Stimulated activated naive CD8-positive, alpha-beta T cell treated with anti-CD3 and anti-CD28 coated beads, Interleukin-15, Interleukin-2, amounts not matched to agents 100 ng/mL and 50 ng/mL, for 24 hours (primary cell): Measurements from ENCODE around the gene OR5B2.
"Not testable (repeated sequence)": the region's sequence is repeated elsewhere in the genome, so short reads cannot be mapped to it uniquely, and the experiment has no call there.

ENCODE experiments used
- H3K27ac Mint-ChIP-seq: one replicate; pipeline ENCODE4 v1.8.0; 2021; ENCODE audit warnings: mild to moderate bottlenecking, mixed read lengths
- H3K27me3 Mint-ChIP-seq: one replicate; pipeline ENCODE4 v1.8.0; 2021; ENCODE audit warnings: mixed read lengths
- H3K36me3 Mint-ChIP-seq: one replicate; pipeline ENCODE4 v1.8.0; 2021; ENCODE audit warnings: low read depth, mixed read lengths
- H3K4me1 Mint-ChIP-seq: one replicate; pipeline ENCODE4 v1.8.0; 2021; ENCODE audit warnings: low read depth, mixed read lengths
- H3K4me3 Mint-ChIP-seq: one replicate; pipeline ENCODE4 v1.8.0; 2021; ENCODE audit warnings: mild to moderate bottlenecking, mixed read lengths
- H3K9me3 Mint-ChIP-seq: one replicate; pipeline ENCODE4 v1.8.0; 2021; ENCODE audit warnings: mixed read lengths

The OR5B2 gene

DNA sequence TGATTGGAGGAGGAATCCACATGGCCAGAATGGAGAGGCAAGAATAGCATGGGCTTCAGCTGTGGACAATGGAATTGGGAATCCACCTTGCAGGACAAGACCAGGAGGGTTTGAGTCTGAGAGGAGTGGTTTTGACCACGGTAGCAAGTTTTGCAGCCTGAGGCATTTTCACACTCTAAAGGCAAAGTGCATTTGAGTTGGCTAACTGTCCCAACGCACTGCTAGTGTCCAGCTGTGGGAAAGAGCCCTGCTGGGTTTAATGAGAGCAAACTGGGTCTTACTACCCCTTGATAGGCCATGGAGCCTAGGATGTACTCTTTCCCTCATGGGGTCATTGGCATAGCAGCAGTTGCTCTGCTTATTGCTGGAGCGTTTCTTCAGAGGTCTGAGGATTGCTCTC lies at the start of gene OR5B2:
Gene OR5B2 (minus strand): TSS at position 101 of the 400 bp plus-strand sequence. CDS start 4,860 bp downstream, outside the sequence.
- H3K4me3 Mint-ChIP-seq, result no peak within 1 kb of the TSS
- H3K9me3 Mint-ChIP-seq, result peaks cover 19% of the 10 kb centered on the region
- H3K36me3 Mint-ChIP-seq, result peaks cover 4% of the 10 kb centered on the region
- no peak within 1 kb of the TSS for H3K27ac Mint-ChIP-seq
- no peaks in the 10 kb centered on the region for H3K4me1 Mint-ChIP-seq
- peaks cover 32% of the 10 kb centered on the region for H3K27me3 Mint-ChIP-seq

DNA sequence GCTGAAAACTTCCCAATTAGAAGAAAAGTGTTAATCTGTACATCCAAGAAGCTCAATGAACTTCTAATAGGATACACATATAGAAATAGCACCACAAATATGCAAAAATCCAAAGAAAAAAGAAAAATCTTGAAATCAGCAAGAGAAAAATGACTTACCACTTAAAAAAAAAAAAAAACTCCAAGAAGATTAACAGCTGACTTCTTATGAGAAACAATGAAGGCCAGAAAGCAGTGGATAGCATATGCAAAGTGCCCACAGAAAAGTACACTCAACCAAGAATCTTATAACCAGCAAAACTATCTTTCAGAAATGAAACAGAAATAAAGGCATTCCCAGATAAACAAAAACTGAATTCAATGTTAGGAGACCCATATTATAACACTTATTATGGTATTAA lies 44.0 kb upstream of the OR5B2 start:
- peaks cover 11% of the 10 kb centered on the region for H3K27me3 Mint-ChIP-seq
- no peaks in the 10 kb centered on the region for H3K36me3 Mint-ChIP-seq
- peaks cover 40% of the 10 kb centered on the region for H3K9me3 Mint-ChIP-seq

DNA sequence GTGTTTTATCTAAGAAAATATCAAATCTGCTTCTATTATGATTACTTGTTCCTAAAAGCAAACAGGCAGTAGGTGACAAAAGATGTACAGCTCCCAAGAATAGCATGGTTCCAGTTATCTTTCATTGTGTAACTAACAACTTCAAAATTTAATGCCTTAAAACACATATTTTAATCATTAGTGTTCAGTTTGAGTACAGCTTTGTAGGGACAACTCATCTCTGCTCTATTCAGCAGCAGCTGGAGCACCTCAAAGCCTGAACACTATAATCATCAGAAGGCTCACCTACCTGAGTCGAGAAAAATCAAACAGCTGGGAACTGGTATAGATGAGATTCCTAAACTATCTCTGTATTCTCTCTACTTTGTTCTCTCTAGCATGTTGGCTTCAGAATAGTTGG lies 38.4 kb upstream of the OR5B2 start:
- peaks cover 5% of the 10 kb centered on the region for H3K27me3 Mint-ChIP-seq
- H3K9me3 Mint-ChIP-seq, result peaks cover 10% of the 10 kb centered on the region
- no peak overlapping the region for H3K27ac Mint-ChIP-seq
- H3K36me3 Mint-ChIP-seq, result no peaks in the 10 kb centered on the region
- H3K4me3 Mint-ChIP-seq, result no peak overlapping the region
- H3K4me1 Mint-ChIP-seq, result no peaks in the 10 kb centered on the region

More for the DNA sequence above, 44.0 kb upstream of the OR5B2 start:
- H3K4me1 Mint-ChIP-seq, result no peaks in the 10 kb centered on the region
- H3K4me3 Mint-ChIP-seq, result no peak overlapping the region
- H3K27ac Mint-ChIP-seq, result no peak overlapping the region

DNA sequence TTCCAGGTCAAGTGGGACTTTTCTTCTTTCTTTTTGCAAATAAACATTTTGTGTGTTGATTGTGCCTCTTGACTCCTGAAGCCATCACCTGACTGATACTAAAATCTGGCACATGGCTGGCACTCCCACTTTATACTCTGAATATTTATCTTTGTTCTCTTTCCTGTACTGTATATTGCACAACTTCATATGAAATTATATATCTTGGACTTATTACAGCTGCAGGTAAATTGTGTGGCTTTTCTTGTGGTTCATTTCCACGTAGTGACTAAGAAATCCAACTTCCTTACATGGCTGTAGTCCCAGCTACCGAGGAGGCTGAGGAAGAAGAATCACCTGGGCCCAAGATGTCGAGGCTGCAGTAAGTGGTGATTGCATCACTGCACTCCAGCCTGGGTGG lies 37.8 kb upstream of the OR5B2 start:
- Mint-ChIP-seq H3K9me3 (peaks cover 10% of the 10 kb centered on the region), H3K27me3 (peaks cover 5% of the 10 kb centered on the region), H3K36me3 (no peaks in the 10 kb centered on the region), H3K27ac (no peak overlapping the region), H3K4me3 (no peak overlapping the region), H3K4me1 (no peaks in the 10 kb centered on the region)

DNA sequence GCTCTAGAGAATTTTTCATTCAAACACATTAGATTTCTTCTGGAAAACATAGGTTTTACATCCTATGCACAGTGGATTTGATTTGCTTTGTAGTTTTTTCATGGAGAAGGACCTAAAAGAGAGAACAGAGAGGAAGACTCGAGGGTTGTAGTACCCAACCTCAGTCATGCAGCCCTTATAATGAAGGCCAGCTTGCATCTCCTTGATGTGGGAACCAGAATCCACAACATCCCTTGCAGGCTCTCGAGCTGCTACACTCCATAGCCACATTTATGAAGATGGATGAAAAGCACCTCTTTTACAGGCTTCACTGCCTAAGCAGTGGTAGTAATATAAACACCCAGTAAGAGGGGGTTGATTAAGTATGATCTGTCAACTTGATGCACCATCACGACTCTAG lies 23.7 kb upstream of the OR5B2 start:
- Mint-ChIP-seq H3K27me3 (peaks cover 13% of the 10 kb centered on the region), H3K4me1 (peaks cover 5% of the 10 kb centered on the region), H3K36me3 (no peaks in the 10 kb centered on the region), H3K27ac (no peak overlapping the region), H3K9me3 (peaks cover 14% of the 10 kb centered on the region), H3K4me3 (no peak overlapping the region)

DNA sequence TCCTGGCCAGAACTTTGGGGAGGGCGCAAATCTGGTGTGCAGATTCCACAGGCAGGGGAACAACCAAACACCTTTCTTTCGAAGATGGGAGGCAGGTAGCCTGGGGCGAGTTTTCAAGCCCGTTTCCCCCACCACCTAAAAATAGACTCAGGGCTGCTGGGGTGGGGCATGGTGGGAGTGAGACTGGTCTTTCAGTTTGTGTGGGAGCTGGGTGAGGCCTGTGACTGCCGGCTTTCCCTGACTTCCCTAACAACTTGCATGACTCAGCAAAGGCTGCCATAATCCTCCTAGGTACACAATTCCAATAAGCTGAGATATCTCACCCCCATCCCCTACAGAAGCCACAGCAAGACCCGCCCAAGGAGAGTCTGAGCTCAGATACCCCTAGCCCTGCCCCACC lies 18.4 kb upstream of the OR5B2 start:
- Mint-ChIP-seq H3K4me1 (no peaks in the 10 kb centered on the region), H3K27ac (no peak overlapping the region), H3K36me3 (no peaks in the 10 kb centered on the region), H3K9me3 (peaks cover 14% of the 10 kb centered on the region), H3K4me3 (no peak overlapping the region), H3K27me3 (peaks cover 13% of the 10 kb centered on the region)

DNA sequence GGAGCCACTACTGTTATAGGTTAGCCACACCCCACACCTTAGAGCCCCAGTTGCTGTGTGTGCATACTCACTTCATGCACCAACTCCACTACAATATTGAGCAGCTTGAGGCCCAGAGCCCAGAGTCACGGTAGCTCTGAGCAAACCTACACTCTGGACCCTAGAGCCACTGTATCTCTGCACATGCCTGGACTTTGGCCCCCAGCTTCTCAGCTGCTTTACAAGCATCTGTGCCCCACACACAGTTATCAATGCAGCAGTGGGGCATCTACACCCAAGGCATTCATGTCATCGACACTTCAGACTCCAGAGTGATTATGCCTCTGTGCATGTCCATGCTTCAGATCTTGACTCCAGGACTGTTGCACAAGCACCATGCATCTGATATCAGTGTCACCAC lies 16.4 kb upstream of the OR5B2 start:
- Mint-ChIP-seq H3K4me1 (no peaks in the 10 kb centered on the region), H3K4me3 (no peak overlapping the region), H3K36me3 (no peaks in the 10 kb centered on the region), H3K9me3 (peaks cover 11% of the 10 kb centered on the region), H3K27me3 (peaks cover 10% of the 10 kb centered on the region), H3K27ac (no peak overlapping the region)

DNA sequence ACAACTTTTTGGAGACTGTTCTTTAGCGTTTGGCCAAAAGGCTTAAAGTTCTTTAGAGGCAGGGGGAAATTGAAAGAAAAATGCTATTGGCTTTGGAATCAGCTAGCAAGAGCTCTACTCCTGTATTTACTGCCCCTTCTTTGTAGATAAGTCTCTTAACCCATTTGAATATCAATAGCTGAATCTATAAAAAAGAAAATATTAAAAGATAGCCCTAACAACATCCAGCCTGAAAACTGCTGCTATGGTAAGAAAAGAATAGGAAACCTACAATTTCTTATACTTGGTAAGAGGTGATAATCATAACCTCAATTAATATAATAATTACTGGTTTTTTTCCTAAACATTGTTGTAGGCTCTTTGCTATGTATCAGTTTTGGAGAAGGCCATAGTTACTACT lies 14.2 kb upstream of the OR5B2 start, which contains the start of gene OR5B12:
Gene OR5B12 (minus strand): TSS at position 101 of the 400 bp plus-strand sequence. CDS start 2,085 bp downstream, outside the sequence.
- H3K4me1 Mint-ChIP-seq, result no peaks in the 10 kb centered on the region
- H3K36me3 Mint-ChIP-seq, result no peaks in the 10 kb centered on the region

DNA sequence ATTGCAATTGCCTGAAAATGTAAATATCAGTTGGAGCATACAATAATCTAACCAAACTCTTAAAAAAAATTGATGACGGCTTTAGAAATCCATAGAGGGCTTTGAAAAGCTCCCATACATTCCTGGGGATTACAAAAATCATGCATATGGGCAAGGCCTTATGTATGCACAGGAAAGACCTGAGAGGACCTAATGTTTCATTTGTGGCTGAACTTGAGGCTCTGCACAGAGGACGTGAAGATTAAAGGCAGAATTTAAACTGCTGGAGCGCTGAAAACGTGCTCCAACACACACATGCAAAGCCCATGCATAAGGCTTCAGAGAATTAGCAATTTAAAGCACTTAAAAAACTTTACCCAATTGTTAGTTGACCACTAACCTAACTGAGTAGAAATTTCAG lies 10.6 kb upstream of the OR5B2 start:
- no peaks in the 10 kb centered on the region for H3K4me1 Mint-ChIP-seq
- peaks cover 21% of the 10 kb centered on the region for H3K9me3 Mint-ChIP-seq
- H3K4me3 Mint-ChIP-seq, result no peak overlapping the region
- no peaks in the 10 kb centered on the region for H3K36me3 Mint-ChIP-seq
- no peak overlapping the region for H3K27ac Mint-ChIP-seq
- H3K27me3 Mint-ChIP-seq, result peaks cover 4% of the 10 kb centered on the region

More for the DNA sequence above, 14.2 kb upstream of the OR5B2 start, which contains the start of gene OR5B12:
- no peak within 1 kb of the TSS for H3K27ac Mint-ChIP-seq
- H3K27me3 Mint-ChIP-seq, result peaks cover 7% of the 10 kb centered on the region
- peaks cover 16% of the 10 kb centered on the region for H3K9me3 Mint-ChIP-seq
- no peak within 1 kb of the TSS for H3K4me3 Mint-ChIP-seq

DNA sequence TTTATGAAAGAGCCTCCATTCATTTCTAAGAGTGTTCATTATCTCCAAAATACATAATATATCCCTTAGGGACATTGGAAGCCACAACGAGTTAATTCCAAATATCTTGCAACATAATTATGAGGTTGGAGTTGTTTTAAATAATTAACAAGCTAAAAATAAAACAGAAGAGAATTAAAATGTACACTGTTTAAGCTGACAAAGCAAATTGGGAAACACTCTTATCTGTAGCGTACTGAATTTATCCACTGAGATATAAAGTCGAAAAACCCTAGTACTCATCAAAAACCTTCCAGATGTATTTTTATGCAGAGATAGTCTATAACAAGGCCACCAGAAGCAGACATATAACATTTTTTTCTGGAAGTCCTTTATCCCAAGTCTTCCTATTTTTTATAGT lies 6.3 kb upstream of the OR5B2 start:
- no peak overlapping the region for H3K4me3 Mint-ChIP-seq
- H3K27me3 Mint-ChIP-seq, result peaks cover 16% of the 10 kb centered on the region
- H3K27ac Mint-ChIP-seq, result no peak overlapping the region
- H3K4me1 Mint-ChIP-seq, result no peaks in the 10 kb centered on the region
- H3K9me3 Mint-ChIP-seq, result peaks cover 28% of the 10 kb centered on the region
- no peaks in the 10 kb centered on the region for H3K36me3 Mint-ChIP-seq

DNA sequence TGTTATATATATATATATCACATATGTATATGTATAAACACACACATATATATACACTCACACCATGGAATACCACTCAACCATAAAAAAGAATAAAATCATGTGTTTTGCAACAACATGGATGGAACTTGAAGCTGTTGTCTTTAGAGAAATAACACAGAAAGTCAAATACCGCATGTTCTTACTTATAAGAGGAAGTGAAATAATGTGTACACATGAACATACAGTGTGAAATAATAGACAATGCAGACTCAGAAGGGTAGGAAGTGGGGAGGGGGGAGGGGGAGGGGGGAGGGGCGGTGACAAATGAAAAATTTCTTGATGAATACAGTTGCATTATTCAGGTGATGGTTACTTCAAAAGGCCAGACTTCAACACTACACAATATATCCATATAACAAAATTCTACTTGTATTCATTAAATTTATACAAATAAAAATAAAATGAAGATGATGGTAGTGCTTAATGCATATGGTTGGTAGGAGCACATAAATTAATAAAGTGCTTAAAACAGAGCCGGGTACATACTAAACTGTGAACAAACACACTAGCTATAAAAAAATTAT lies 5.8 kb upstream of the OR5B2 start:
- Mint-ChIP-seq H3K4me3 (no peak overlapping the region), H3K27ac (no peak overlapping the region), H3K36me3 (peaks cover 3% of the 10 kb centered on the region), H3K9me3 (peaks cover 32% of the 10 kb centered on the region), H3K4me1 (no peaks in the 10 kb centered on the region), H3K27me3 (peaks cover 20% of the 10 kb centered on the region)

DNA sequence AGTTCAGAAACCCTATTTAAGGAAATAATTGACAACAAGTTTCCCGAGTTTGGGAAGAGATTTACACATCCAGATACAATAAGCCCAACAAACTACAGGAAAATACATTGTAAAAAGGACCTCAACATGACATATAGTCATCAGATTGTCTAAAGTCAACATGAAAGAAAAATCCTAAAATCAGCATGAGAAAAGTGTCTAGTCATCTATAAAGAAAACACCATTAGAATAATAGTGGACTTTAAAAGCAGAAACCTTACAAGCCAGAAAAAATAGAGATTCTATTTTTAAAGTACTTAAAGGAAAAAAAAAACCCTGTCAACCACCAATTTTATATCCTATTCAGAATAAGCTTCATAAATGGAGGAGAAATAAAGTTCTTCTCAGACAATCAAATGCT lies 1.4 kb upstream of the OR5B2 start:
- Mint-ChIP-seq H3K27ac (no peak overlapping the region), H3K27me3 (peaks cover 32% of the 10 kb centered on the region), H3K4me1 (no peaks in the 10 kb centered on the region), H3K4me3 (no peak overlapping the region), H3K36me3 (peaks cover 4% of the 10 kb centered on the region), H3K9me3 (peaks cover 19% of the 10 kb centered on the region)

DNA sequence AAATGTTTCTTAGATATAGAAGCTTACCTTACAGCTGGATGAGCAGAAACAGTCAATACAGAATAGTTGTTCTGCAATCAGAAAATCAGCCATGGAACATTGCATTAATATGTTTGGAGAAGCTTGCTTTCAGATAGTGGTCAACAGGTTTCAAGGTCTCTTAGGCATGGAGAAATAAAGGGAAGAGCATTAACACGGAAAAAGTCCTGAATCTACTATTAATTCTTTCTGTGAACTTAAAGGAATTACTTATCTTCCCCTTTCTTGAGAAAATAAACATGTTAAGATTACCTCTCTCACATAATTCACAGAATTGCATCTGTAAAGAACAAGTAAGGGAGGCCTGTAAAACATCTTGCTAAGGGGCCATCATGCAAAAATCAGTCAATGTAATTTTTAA lies 21.1 kb downstream of the OR5B2 start, which contains the start of gene OR5B3:
Gene OR5B3 (minus strand): TSS at position 101 of the 400 bp plus-strand sequence. CDS start 3,465 bp downstream, outside the sequence.
- peaks cover 5% of the 10 kb centered on the region for H3K27me3 Mint-ChIP-seq
- peaks cover 2% of the 10 kb centered on the region for H3K36me3 Mint-ChIP-seq
- no peaks in the 10 kb centered on the region for H3K4me1 Mint-ChIP-seq
- peaks cover 35% of the 10 kb centered on the region for H3K9me3 Mint-ChIP-seq
- H3K4me3 Mint-ChIP-seq, result no peak within 1 kb of the TSS
- no peak within 1 kb of the TSS for H3K27ac Mint-ChIP-seq

DNA sequence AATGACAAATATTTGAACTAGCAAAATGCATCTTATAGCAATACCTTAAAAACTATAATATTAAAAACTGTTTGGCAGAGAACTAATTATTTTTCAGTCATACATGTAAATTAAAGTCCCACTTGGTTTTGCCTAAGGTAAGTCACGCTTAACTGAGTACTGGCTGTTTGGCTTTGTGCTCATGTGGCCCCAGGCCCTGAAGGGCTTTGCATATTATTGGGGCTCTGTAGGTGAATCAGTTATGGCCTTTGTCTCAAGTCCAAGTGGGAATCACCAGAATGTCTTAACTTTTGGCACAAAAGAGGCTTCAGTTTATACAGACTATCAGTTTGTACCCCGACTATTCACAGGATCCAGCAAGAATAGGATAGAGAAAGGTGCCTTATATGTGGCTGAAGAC lies 28.3 kb downstream of the OR5B2 start:
- H3K4me1 Mint-ChIP-seq, H3K27ac Mint-ChIP-seq, H3K27me3 Mint-ChIP-seq, H3K4me3 Mint-ChIP-seq, H3K9me3 Mint-ChIP-seq, H3K36me3 Mint-ChIP-seq: not testable (repeated sequence)

DNA sequence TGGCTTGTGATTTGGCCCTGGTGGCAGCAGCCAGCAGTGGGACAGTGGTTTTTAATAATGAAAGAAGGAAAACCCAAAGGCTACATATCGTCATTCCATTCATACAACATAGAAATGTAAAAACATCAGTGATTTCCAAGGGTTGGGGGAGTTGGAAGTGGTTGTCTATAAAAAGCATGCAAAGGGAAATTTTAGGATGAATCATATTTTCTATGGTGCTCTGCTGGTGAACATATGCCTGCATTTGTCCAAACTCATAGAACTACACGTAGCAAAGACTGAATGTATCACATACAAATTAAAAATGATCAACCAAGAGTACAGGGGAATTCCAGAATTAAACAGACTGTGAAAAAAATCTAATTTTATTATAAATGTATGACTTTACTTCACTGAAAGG lies 32.3 kb downstream of the OR5B2 start:
- H3K27me3 Mint-ChIP-seq, result no peaks in the 10 kb centered on the region
- H3K27ac Mint-ChIP-seq, result peak overlapping the region; percentile 24
- peaks cover 17% of the 10 kb centered on the region for H3K9me3 Mint-ChIP-seq
- peaks cover 3% of the 10 kb centered on the region for H3K4me1 Mint-ChIP-seq
- no peaks in the 10 kb centered on the region for H3K36me3 Mint-ChIP-seq
- no peak overlapping the region for H3K4me3 Mint-ChIP-seq

DNA sequence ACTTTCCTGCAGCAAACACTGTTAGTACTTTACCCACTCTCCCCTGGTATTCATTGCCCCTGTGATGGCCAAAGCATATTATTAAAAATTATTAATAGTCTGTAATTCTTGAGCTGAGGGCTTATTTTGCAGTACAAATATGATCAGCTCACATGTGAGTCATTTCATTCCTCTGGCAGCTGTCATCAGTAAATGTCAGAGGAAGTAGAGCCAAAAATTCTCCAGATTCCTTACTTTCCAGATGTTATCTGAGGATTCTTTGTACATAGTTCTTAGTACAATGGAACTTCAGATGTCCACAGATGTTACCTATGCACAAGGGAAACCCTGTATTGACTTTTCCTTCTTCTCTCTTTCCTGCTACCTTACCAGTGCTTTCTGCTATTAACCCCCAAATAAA lies 33.7 kb downstream of the OR5B2 start:
- Mint-ChIP-seq H3K4me1 (peaks cover 3% of the 10 kb centered on the region), H3K4me3 (no peak overlapping the region), H3K27ac (no peak overlapping the region), H3K27me3 (peaks cover 5% of the 10 kb centered on the region), H3K36me3 (no peaks in the 10 kb centered on the region), H3K9me3 (peaks cover 17% of the 10 kb centered on the region)
